NCI-H446 (cell line): ENCODE data around the gene RIBC2.
"Not testable (repeated sequence)": the region's sequence is repeated elsewhere in the genome, so short reads cannot be mapped to it uniquely, and the experiment has no call there.

Source experiments
- DNase-seq, 2 experiments: peaks; one replicate each; lab custom pipeline; 2025; lab: John Stamatoyannopoulos, UW

RIBC2 gene

GRCh38 chr22:45425101-45425500 is 11.6 kb downstream of the RIBC2 start:
- DNase-seq, result no peak

DNA sequence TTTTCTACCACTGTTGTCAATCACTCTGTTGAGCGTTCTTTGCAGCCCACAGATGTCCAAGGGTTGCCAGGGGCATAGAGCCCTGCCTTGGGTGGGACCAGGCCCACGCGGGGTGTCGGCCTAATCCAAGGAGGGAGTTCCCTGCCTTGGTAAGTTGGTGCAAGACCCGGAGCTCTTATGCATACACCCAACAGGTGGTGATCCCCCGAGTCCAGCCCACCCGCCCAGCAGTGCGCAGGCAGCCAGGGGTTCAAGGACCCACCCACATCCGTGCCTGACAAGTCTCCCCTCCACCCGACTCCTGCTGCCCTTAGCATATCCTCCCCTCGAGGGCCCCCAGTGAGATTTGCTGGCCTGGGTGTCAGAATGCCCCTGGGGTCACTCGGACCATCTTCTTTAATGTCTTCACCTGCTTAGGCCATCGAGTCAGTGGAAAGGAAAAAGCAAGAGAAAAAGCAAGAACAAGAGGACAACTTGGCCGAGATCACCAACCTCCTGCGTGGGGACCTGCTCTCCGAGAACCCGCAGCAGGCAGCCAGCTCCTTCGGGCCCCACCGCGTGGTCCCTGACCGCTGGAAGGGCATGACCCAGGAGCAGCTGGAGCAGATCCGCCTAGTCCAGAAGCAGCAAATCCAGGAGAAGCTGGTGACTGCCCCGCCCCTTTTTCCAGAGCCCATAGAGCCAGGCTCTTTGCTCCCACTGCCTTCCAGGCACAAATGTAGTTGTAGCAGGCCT is 12.2 kb downstream of the RIBC2 start:
- no peak for DNase-seq

DNA sequence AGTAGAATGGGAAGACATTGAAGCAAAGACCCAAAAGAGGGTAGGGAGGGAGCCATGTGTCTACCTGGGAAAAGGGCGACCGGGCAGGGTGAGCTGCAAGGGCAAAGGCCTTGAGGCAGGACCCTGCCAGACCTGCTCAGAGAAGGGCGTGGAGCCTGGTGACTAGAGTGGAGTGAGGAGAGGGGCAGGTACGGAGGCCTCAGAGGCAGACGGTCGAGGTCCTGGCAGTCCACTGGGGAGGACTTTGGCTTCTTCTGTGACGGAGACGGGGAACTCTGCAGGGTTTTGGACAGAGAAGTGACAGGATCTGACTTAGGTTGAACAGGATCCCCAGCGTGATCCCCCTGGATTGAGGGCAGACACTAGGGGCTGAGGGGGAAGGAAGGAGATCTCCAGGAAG is 12.9 kb downstream of the RIBC2 start:
- DNase-seq, result no peak

- no peak for DNase-seq
Observed at GRCh38 chr22:45427114-45427513, 13.6 kb downstream of the RIBC2 start.

- DNase-seq, result no peak
Observed at GRCh38 chr22:45428391-45429385, 15.2 kb downstream of the RIBC2 start.

GRCh38 chr22:45429424-45429823 is 15.9 kb downstream of the RIBC2 start:
- no peak for DNase-seq

GRCh38 chr22:45429981-45430775 is 16.7 kb downstream of the RIBC2 start:
- DNase-seq, result no peak

- DNase-seq, result no peak
Observed at GRCh38 chr22:45430871-45431270, 17.4 kb downstream of the RIBC2 start.

- no peak for DNase-seq
Observed at GRCh38 chr22:45434981-45435380, 21.5 kb downstream of the RIBC2 start.

DNA sequence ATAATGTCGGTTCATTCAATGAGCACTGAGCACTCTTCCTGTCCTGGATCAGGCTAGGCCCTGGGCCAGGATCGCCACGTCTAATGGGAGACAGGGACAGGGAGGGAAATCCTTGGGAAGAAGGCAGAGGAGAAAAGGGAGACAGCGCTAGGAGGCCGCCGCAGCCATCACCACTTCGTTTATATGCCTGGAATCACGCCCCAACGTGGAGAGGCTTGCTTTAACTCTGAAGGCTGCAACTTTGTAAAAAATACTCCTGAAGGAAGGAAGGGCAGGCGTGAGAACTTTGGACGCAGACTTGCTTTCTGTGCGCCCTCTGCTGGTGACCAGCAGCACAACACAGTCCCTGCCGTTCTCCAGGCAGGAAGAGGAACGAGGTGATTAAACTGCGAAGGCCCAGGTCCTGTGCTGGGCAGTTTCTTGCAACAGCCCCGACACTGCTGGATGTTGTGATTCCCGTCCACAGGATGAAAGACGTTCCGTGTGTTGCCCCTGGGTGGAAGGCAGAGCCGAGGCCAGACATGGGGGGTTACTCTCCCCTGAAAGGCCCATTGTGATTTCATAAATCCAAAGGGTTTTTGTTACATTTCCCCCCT is 22.1 kb downstream of the RIBC2 start:
- peak; percentile 50 to 88 for DNase-seq

- DNase-seq, result not testable (repeated sequence)
Observed at GRCh38 chr22:45436871-45437517, 23.5 kb downstream of the RIBC2 start.

DNA sequence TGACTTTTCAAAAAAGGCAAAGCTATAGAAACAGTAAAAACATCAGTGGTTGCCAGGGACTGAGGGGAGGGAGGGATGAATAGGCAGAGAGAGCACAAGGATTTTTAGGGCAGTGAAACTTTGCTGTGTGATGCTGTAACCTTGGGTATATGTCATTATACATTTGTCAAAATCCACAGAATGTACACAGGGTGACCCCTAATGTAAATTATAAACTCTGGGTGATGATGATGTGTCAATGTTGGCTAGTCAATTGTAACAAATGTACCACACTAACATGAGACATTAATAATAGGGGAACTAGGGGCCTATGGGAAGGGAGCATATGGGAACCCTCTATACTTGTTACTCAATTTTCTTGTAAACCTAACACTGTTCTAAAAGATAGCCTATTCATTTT is 24.8 kb downstream of the RIBC2 start:
- no peak for DNase-seq

- DNase-seq, result not testable (repeated sequence)
Observed at GRCh38 chr22:45440688-45441087, 27.2 kb downstream of the RIBC2 start.

- peak; percentile 18 to 62 for DNase-seq
Observed at GRCh38 chr22:45441138-45441537, 27.6 kb downstream of the RIBC2 start.

DNA sequence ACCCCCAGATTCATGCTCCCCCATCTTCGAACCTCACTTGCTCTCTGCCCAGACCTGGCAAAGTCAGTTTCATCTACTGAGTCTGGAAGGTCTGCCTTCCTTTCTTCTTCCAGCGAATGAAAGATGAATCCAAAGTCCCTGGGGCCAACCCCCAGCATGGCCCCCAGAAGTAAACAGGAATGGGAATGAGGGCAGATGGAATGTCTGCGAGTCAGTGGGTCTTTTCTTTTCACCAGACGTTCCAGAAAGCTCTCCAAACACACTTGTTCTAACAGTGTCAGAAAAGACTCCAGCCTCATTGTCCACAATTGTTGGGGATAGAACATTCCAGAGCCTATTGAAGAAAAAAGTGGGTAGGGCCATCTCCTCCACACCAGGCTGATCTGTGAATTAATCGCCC is 28.6 kb downstream of the RIBC2 start:
- DNase-seq, result no peak

GRCh38 chr22:45444168-45444567 is 30.7 kb downstream of the RIBC2 start:
- no peak for DNase-seq

GRCh38 chr22:45445031-45445710 is 31.7 kb downstream of the RIBC2 start:
- DNase-seq, result no peak

GRCh38 chr22:45446216-45446615 is 32.7 kb downstream of the RIBC2 start:
- DNase-seq, result no peak

DNA sequence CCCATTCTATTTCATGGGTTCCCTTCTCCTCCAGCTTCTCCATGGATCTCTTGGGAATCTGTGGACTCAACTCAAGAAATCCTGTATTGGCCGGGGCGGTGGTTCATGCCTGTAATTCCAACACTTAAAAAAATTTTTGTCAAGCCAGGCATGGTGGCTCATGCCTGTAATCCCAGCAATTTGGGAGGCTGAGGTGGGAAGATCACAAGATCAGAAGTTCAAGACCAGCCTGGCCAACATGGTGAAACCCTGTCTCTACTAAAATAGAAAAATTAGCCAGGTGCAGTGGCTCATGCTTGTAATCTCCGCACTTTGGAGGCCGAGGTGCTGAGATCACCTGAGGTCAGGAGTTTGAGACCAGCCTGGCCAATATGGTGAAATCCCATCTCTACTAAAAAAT is 34.1 kb downstream of the RIBC2 start:
- not testable (repeated sequence) for DNase-seq

DNA sequence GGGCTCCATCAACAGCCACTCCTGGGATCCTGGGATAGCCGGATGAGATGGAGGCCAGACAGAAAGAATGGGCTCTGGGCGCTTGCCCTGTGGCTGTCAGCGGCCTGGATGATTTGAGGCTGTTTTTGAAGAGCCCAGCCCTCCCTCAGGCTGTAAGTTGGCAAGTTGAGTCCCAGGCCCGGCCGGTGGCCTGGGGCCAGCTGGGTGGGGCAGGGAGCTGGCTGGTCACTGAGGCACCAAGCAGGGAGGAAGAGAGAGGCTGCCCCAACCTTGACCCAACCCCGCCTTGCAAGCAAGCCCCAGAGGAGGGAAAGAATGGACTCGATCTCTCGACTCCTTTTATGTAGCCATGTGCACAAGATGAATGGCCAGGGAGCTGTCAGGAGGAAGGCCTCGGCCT is 34.9 kb downstream of the RIBC2 start:
- DNase-seq, result no peak

- DNase-seq, result not testable (repeated sequence)
Observed at GRCh38 chr22:45449442-45449841, 35.9 kb downstream of the RIBC2 start.
